GM21825 (cell line): Measurements from ENCODE around the gene KBTBD13.

Source experiments
- ATAC-seq: cut with Tn5 transposase; IDR thresholded peaks from one replicate; pipeline ENCODE4 v1.9.1; 2021; ENCODE audit warnings: mild to moderate bottlenecking, moderate library complexity; ENCODE audit not compliant: unreplicated experiment

Gene KBTBD13

GRCh38 chr15:65050270-65050669 lies 26.3 kb upstream of the KBTBD13 start:
- no peak for ATAC-seq

- no peak for ATAC-seq
These were observed 25.3 kb upstream of the KBTBD13 start for GRCh38 chr15:65051266-65051665.

GRCh38 chr15:65052956-65053355 lies 23.6 kb upstream of the KBTBD13 start:
- no peak for ATAC-seq

GRCh38 chr15:65054333-65055200 lies 22.0 kb upstream of the KBTBD13 start:
- no peak for ATAC-seq

GRCh38 chr15:65055201-65055870 lies 21.2 kb upstream of the KBTBD13 start:
- ATAC-seq, result no peak

- ATAC-seq, result no peak
These were observed 20.4 kb upstream of the KBTBD13 start for GRCh38 chr15:65056106-65056505.

- no peak for ATAC-seq
These were observed 19.5 kb upstream of the KBTBD13 start for GRCh38 chr15:65056868-65057548.

- ATAC-seq, result no peak
These were observed 19.0 kb upstream of the KBTBD13 start for GRCh38 chr15:65057549-65057940.

- no peak for ATAC-seq
These were observed 17.9 kb upstream of the KBTBD13 start for GRCh38 chr15:65058394-65059368.

GRCh38 chr15:65059369-65059750 lies 17.2 kb upstream of the KBTBD13 start:
- ATAC-seq, result no peak

GRCh38 chr15:65059931-65060596 lies 16.5 kb upstream of the KBTBD13 start:
- no peak for ATAC-seq

- ATAC-seq, result no peak
These were observed 15.7 kb upstream of the KBTBD13 start for GRCh38 chr15:65060641-65061397.

GRCh38 chr15:65062061-65062460 lies 14.5 kb upstream of the KBTBD13 start:
- ATAC-seq, result no peak

GRCh38 chr15:65062726-65063125 lies 13.8 kb upstream of the KBTBD13 start:
- no peak for ATAC-seq

- no peak for ATAC-seq
These were observed 10.4 kb upstream of the KBTBD13 start for GRCh38 chr15:65066001-65066634.

GRCh38 chr15:65066635-65067316 lies 9.8 kb upstream of the KBTBD13 start:
- ATAC-seq, result no peak

- no peak for ATAC-seq
These were observed 9.3 kb upstream of the KBTBD13 start for GRCh38 chr15:65067317-65067644.

- ATAC-seq, result no peak
These were observed 8.7 kb upstream of the KBTBD13 start, which contains the start of gene RASL12 for GRCh38 chr15:65067645-65068402. TSS of gene RASL12 (minus strand) at chr15:65067991. CDS start at chr15:65067835, 156 bp downstream.
